ENCODE data around the gene ARL15. TPM values are rescaled to one million over a fixed set of nuclear protein-coding genes. Genes with fewer than 3 reads are reported as not detected.

Gene ARL15
- total RNA-seq, 1 experiment from 2014 or later: 13.0 TPM

DNA sequence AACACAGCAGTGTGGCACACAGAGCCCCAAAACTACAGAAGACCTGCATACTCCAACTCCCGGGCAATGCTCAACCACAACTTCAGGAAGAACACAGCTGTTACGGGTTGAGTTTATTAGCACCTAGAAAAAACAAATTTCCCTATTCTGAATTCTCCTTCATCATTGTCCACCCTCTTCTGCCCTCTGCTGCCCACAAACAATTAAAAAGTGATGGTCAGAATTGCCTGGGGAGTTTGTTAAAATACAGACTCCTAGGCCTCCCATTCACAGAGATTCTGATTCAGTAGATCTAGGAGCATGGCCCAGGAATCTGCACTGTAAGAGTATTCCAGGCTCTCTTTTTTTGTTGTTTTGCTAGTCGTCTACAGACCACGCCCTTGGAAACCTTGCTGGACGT is 439.3 kb downstream of the ARL15 start:
- no peak overlapping the region for H3K23ac ChIP-seq (ENCODE audit: insufficient read length, low read depth, low read length)
- no CpG with 5 or more reads among the region's 5 CpGs for WGBS (ENCODE audit: extremely low coverage, insufficient read length, low lambda C conversion rate)

More for the DNA sequence above, 439.3 kb downstream of the ARL15 start:
- no peak overlapping the region for H2BK20ac ChIP-seq (ENCODE audit: low read depth, low read length, poor library complexity, severe bottlenecking)
- no peak overlapping the region for H3T11ph ChIP-seq (ENCODE audit: low read length)
- no peak overlapping the region for H2BK120ac ChIP-seq (ENCODE audit: low read depth, low read length, poor library complexity, severe bottlenecking)
- Mint-ChIP-seq H3K36me3 (ENCODE audit: insufficient read depth in 1 of 3, low read depth in 3 of 3) (peaks cover 5 to 18% (median 12%) of the 10 kb centered on the region in 3 experiments), H3K4me1 (0 out of 4 replicates have a peak, but pooled peaks cover 0 to 3% of the 10 kb centered on the region in 2 experiments), H3K9me3 (peaks cover 14 to 19% of the 10 kb centered on the region in 2 experiments), H3K4me3 (no peak overlapping the region), H3K27ac (no peak overlapping the region), H3K27me3 (ENCODE audit: low read depth) (no peaks in the 10 kb centered on the region)
- H3K14ac ChIP-seq (ENCODE audit: insufficient read depth, low read length): no peak overlapping the region
- H3K9ac ChIP-seq (ENCODE audit: extremely low read depth, insufficient read length, low read length): no peak overlapping the region
- H3K9me3 ChIP-seq (ENCODE audit: control insufficient read depth, low read depth, low read length): peaks cover 7% of the 10 kb centered on the region
- H3K4ac ChIP-seq (ENCODE audit: low read depth, low read length): no peak overlapping the region
- H2BK12ac ChIP-seq (ENCODE audit: insufficient read length, low read depth, low read length): no peak overlapping the region
- no peaks in the 10 kb centered on the region for H3K79me2 ChIP-seq (ENCODE audit: insufficient read depth, low read length)
- no peak overlapping the region for H4K91ac ChIP-seq (ENCODE audit: insufficient read length, low read depth, low read length)
- H2AK5ac ChIP-seq (ENCODE audit: insufficient read length, low read length): no peak overlapping the region
- no peaks in the 10 kb centered on the region for H4K20me1 ChIP-seq (ENCODE audit: control insufficient read depth, insufficient read depth, insufficient read length)
- H3K79me1 ChIP-seq (ENCODE audit: insufficient read depth, low read depth, low read length, poor library complexity, severe bottlenecking): no peaks in the 10 kb centered on the region
- no peaks in the 10 kb centered on the region for H3K4me1 ChIP-seq (ENCODE audit: insufficient read depth, low read length)
- no peak for DNase-seq
- no peak overlapping the region for H3K18ac ChIP-seq (ENCODE audit: insufficient read length, low read depth, low read length)
- H3K27ac ChIP-seq (ENCODE audit: insufficient read length, low read depth, low read length): no peak overlapping the region
- H2BK5ac ChIP-seq (ENCODE audit: insufficient read length, low read length): no peak overlapping the region
- no peak overlapping the region for H4K8ac ChIP-seq (replicated peaks; ENCODE audit: insufficient read length, low read depth, low read length)
- no peak overlapping the region for H4K5ac ChIP-seq (ENCODE audit: insufficient read length, low read depth, low read length)
- no peak overlapping the region for H3K4me2 ChIP-seq (ENCODE audit: insufficient read depth, insufficient read length, low read length)
- no peak overlapping the region for H3K56ac ChIP-seq (ENCODE audit: insufficient read length, low read depth, low read length)
- TF ChIP-seq, protein P1, sequence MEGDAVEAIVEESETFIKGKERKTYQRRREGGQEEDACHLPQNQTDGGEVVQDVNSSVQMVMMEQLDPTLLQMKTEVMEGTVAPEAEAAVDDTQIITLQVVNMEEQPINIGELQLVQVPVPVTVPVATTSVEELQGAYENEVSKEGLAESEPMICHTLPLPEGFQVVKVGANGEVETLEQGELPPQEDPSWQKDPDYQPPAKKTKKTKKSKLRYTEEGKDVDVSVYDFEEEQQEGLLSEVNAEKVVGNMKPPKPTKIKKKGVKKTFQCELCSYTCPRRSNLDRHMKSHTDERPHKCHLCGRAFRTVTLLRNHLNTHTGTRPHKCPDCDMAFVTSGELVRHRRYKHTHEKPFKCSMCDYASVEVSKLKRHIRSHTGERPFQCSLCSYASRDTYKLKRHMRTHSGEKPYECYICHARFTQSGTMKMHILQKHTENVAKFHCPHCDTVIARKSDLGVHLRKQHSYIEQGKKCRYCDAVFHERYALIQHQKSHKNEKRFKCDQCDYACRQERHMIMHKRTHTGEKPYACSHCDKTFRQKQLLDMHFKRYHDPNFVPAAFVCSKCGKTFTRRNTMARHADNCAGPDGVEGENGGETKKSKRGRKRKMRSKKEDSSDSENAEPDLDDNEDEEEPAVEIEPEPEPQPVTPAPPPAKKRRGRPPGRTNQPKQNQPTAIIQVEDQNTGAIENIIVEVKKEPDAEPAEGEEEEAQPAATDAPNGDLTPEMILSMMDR (conservative IDR thresholded peaks at IDR 0.05): peak; percentile 36; the same call in 2 of the 3 replicates
- no peaks in the 10 kb centered on the region for H3K23me2 ChIP-seq (ENCODE audit: insufficient read length, low read depth, low read length, poor library complexity, severe bottlenecking)
- H2AFZ ChIP-seq (ENCODE audit: low read length): no peak overlapping the region
- H2BK15ac ChIP-seq (ENCODE audit: low read depth, low read length): no peak overlapping the region
- H3K27me3 ChIP-seq (ENCODE audit: insufficient read depth, low read length): no peaks in the 10 kb centered on the region
